GM23248 (cell line): ENCODE measurements around the gene HECTD1.

Source experiments
- EZH2 ChIP-seq: fragments of 200-600 bp; sonication (generic); IDR thresholded peaks from 2 replicates; pipeline ENCODE4 v1.6.1; 2018; ENCODE audit warnings: antibody characterized with exemption, mild to moderate bottlenecking; ENCODE audit not compliant: insufficient read depth, poor library complexity, severe bottlenecking
- EZH2phosphoT487 ChIP-seq: fragments of 200-600 bp; sonication (generic); IDR thresholded peaks from 2 replicates; pipeline ENCODE4 v1.6.1; 2018; ENCODE audit warnings: antibody characterized with exemption, moderate library complexity, mild to moderate bottlenecking, low read depth; ENCODE audit not compliant: insufficient read depth

DNA sequence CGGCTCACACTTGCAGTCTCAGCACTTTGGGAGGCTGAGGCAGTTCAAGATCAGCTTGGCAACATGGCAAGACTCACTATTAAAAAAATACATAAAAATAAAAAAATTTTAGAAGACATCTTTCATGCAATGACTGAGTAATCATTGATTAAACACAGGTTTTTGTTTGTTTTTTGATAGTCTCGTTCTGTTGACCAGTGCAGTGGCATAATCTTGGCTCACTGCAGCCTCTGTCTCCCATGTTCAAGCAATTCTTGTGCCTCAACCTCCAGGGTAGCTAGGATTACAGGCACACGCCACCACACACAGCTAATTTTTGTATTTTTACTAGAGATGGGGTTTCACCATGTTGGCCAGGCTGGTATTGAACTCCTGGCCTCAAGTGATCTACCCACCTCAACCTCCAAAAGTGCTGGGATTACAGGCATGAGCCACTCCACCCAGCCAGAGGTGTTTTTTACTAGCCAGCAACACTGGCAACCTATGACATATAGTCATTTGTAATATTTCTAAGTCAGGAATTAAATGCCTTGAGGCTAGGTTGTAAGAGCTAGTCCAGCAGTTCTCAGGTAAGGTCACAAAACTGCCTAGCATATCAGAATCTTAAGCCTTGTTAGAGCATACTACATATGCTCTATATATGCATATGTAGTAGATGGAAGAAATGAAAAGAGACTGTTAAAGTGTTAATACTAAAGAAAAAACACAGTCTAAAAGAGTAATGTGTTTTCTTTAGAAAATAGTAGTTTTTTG is 27.1 kb downstream of the HECTD1 start:
- TF ChIP-seq EZH2phosphoT487 (no peak), EZH2 (no peak)
